HEK293 (cell line): ENCODE data around the gene FCHO1.
A peak's percentile ranks its signal among the peaks of the same experiment; 100 is the strongest.

Experiments
- AEBP2 ChIP-seq: fragments of 450-650 bp; formaldehyde crosslinking; IDR thresholded peaks from 2 replicates; pipeline ENCODE4 v1.5.1; 2016; ENCODE audit warnings: missing biosample characterization, missing genetic modification characterization, borderline replicate concordance
- GLI4 ChIP-seq: fragments of 450-650 bp; formaldehyde crosslinking; IDR thresholded peaks from 2 replicates; pipeline ENCODE4 v1.5.1; 2016; ENCODE audit warnings: missing biosample characterization, missing genetic modification characterization
- GLIS1 ChIP-seq: fragments of 450-650 bp; formaldehyde crosslinking; IDR thresholded peaks from 2 replicates; pipeline ENCODE4 v1.5.1; 2016; ENCODE audit warnings: missing biosample characterization, missing genetic modification characterization
- KLF9 ChIP-seq: fragments of 450-650 bp; formaldehyde crosslinking; IDR thresholded peaks from 2 replicates; pipeline ENCODE4 v1.5.1; 2016; ENCODE audit warnings: missing biosample characterization, missing genetic modification characterization, low read depth
- PRDM4 ChIP-seq: fragments of 450-650 bp; formaldehyde crosslinking; IDR thresholded peaks from 2 replicates; pipeline ENCODE4 v1.5.1; 2017; ENCODE audit warnings: missing biosample characterization, missing genetic modification characterization
- REPIN1 ChIP-seq: fragments of 450-650 bp; formaldehyde crosslinking; IDR thresholded peaks from 2 replicates; pipeline ENCODE4 v1.5.1; 2017; ENCODE audit warnings: missing biosample characterization, missing genetic modification characterization, low read depth
- SP3 ChIP-seq: fragments of 450-650 bp; formaldehyde crosslinking; IDR thresholded peaks from 2 replicates; pipeline ENCODE4 v1.5.1; 2016; ENCODE audit warnings: missing biosample characterization, missing genetic modification characterization
- TSHZ1 ChIP-seq: fragments of 450-650 bp; formaldehyde crosslinking; IDR thresholded peaks from 2 replicates; pipeline ENCODE4 v1.5.1; 2016; ENCODE audit warnings: missing biosample characterization, missing genetic modification characterization, borderline replicate concordance
- ZBTB10 ChIP-seq: fragments of 450-650 bp; formaldehyde crosslinking; IDR thresholded peaks from 2 replicates; pipeline ENCODE4 v1.5.1; 2016; ENCODE audit warnings: missing biosample characterization, missing genetic modification characterization
- ZBTB20 ChIP-seq: fragments of 450-650 bp; formaldehyde crosslinking; IDR thresholded peaks from 2 replicates; pipeline ENCODE4 v1.5.1; 2016; ENCODE audit warnings: missing biosample characterization, missing genetic modification characterization
- ZBTB6 ChIP-seq: fragments of 450-650 bp; formaldehyde crosslinking; IDR thresholded peaks from 2 replicates; pipeline ENCODE4 v1.5.1; 2017; ENCODE audit warnings: missing biosample characterization, missing genetic modification characterization
- ZNF140 ChIP-seq: fragments of 450-650 bp; formaldehyde crosslinking; IDR thresholded peaks from 2 replicates; pipeline ENCODE4 v1.5.1; 2016; ENCODE audit warnings: missing biosample characterization, missing genetic modification characterization
- ZNF169 ChIP-seq: fragments of 450-650 bp; formaldehyde crosslinking; IDR thresholded peaks from 2 replicates; pipeline ENCODE4 v1.5.1; 2016; ENCODE audit warnings: missing biosample characterization, missing genetic modification characterization
- ZNF18 ChIP-seq: fragments of 450-650 bp; formaldehyde crosslinking; IDR thresholded peaks from 2 replicates; pipeline ENCODE4 v1.5.1; 2016; ENCODE audit warnings: missing biosample characterization, missing genetic modification characterization
- ZNF214 ChIP-seq: fragments of 450-650 bp; formaldehyde crosslinking; IDR thresholded peaks from 2 replicates; pipeline ENCODE4 v1.5.1; 2017; ENCODE audit warnings: missing biosample characterization, mild to moderate bottlenecking, missing genetic modification characterization, borderline replicate concordance
- ZNF398 ChIP-seq: fragments of 450-650 bp; formaldehyde crosslinking; IDR thresholded peaks from 2 replicates; pipeline ENCODE4 v1.5.1; 2017; ENCODE audit warnings: missing biosample characterization, missing genetic modification characterization
- ZNF544 ChIP-seq: fragments of 450-650 bp; formaldehyde crosslinking; IDR thresholded peaks from 2 replicates; pipeline ENCODE4 v1.5.0; 2017; ENCODE audit warnings: missing biosample characterization, missing genetic modification characterization
- ZNF561 ChIP-seq: fragments of 450-650 bp; IDR thresholded peaks from 2 replicates; pipeline ENCODE4 v1.5.1; 2018; ENCODE audit warnings: missing biosample characterization, missing genetic modification characterization, borderline replicate concordance
- ZNF580 ChIP-seq: fragments of 450-650 bp; formaldehyde crosslinking; IDR thresholded peaks from 2 replicates; pipeline ENCODE4 v1.5.1; 2016; ENCODE audit warnings: missing biosample characterization, missing genetic modification characterization
- ZNF621 ChIP-seq: fragments of 450-650 bp; formaldehyde crosslinking; IDR thresholded peaks from 2 replicates; pipeline ENCODE4 v1.5.1; 2017; ENCODE audit warnings: missing biosample characterization, missing genetic modification characterization
- ZNF626 ChIP-seq: fragments of 450-650 bp; sonication (Bioruptor Pico); formaldehyde crosslinking; IDR thresholded peaks from 2 replicates; pipeline ENCODE4 v1.5.1; 2018; ENCODE audit warnings: missing biosample characterization, missing genetic modification characterization, inconsistent platforms
- ZNF776 ChIP-seq: fragments of 450-650 bp; formaldehyde crosslinking; IDR thresholded peaks from 2 replicates; pipeline ENCODE4 v1.5.0; 2017; ENCODE audit warnings: missing biosample characterization, missing genetic modification characterization, borderline replicate concordance
- ZSCAN23 ChIP-seq: fragments of 450-650 bp; formaldehyde crosslinking; IDR thresholded peaks from 2 replicates; pipeline ENCODE4 v1.5.1; 2016; ENCODE audit warnings: missing biosample characterization, missing genetic modification characterization

Gene FCHO1

GRCh38 chr19:17830567-17831418 is 79.5 kb downstream of the FCHO1 start (continued):
- TF ChIP-seq ZNF621 (tag by site-specific recombination): no peak
- TF ChIP-seq ZSCAN23 (tag by site-specific recombination): no peak
- no peak for TF ChIP-seq ZNF214 (tag by site-specific recombination)
- TF ChIP-seq GLIS1: peak; percentile 30
- TF ChIP-seq TSHZ1 (tag by site-specific recombination): no peak
- TF ChIP-seq GLI4 (tag by site-specific recombination): no peak
- no peak for TF ChIP-seq ZBTB6 (tag by site-specific recombination)
- no peak for TF ChIP-seq ZNF544
- TF ChIP-seq ZNF561: no peak
- no peak; the same call in 1 of the 2 replicates for TF ChIP-seq ZNF398 (tag by site-specific recombination)
- no peak for TF ChIP-seq ZNF626 (tag by site-specific recombination)
- TF ChIP-seq ZBTB20 (tag by site-specific recombination): 0 out of 2 replicates have a peak, but pooled peaks have one; percentile 40
- no peak for TF ChIP-seq AEBP2 (tag by site-specific recombination)
- peak; percentile 46 for TF ChIP-seq SP3 (tag by site-specific recombination)
- TF ChIP-seq KLF9 (tag by site-specific recombination): no peak
- no peak for TF ChIP-seq ZNF140 (tag by site-specific recombination)
- TF ChIP-seq ZBTB10 (tag by site-specific recombination): peak; percentile 61; the same call in 1 of the 2 replicates
- no peak for TF ChIP-seq ZNF776 (tag by site-specific recombination)
- no peak for TF ChIP-seq REPIN1 (tag by site-specific recombination)
- TF ChIP-seq ZNF169: no peak
- TF ChIP-seq ZNF18 (tag by site-specific recombination): no peak
- TF ChIP-seq ZNF580 (tag by site-specific recombination): no peak
- no peak for TF ChIP-seq PRDM4 (tag by site-specific recombination)
